GM18519 (cell line): Measurements from ENCODE around the gene RPS15.

ENCODE experiments used
- ATAC-seq: cut with Tn5 transposase; IDR thresholded peaks from one replicate; pipeline ENCODE4 v1.9.1; 2021; ENCODE audit warnings: mild to moderate bottlenecking, moderate library complexity; ENCODE audit not compliant: unreplicated experiment, low FRiP score

RPS15 gene

GRCh38 chr19:1478934-1479707 is 40.9 kb downstream of the RPS15 start, which contains the start of gene C19orf25:
TSS of gene C19orf25 (minus strand) at chr19:1479215. CDS start at chr19:1478903, 312 bp downstream.
- peak; percentile 64 for ATAC-seq

GRCh38 chr19:1481224-1481892 is 43.2 kb downstream of the RPS15 start:
- ATAC-seq: no peak

- ATAC-seq: no peak
Observed at GRCh38 chr19:1481893-1482360, 43.7 kb downstream of the RPS15 start.

GRCh38 chr19:1482361-1483130 is 44.4 kb downstream of the RPS15 start:
- no peak for ATAC-seq

GRCh38 chr19:1483131-1483978 is 45.2 kb downstream of the RPS15 start:
- no peak for ATAC-seq

GRCh38 chr19:1483979-1484428 is 45.8 kb downstream of the RPS15 start:
- no peak for ATAC-seq

- no peak for ATAC-seq
Observed at GRCh38 chr19:1486720-1487575, 48.8 kb downstream of the RPS15 start.

GRCh38 chr19:1487576-1488281 is 49.5 kb downstream of the RPS15 start:
- no peak for ATAC-seq

GRCh38 chr19:1488282-1488601 is 50.0 kb downstream of the RPS15 start:
- no peak for ATAC-seq

- ATAC-seq: no peak
Observed at GRCh38 chr19:1489463-1490310, 51.5 kb downstream of the RPS15 start.
